ENCODE data around the gene DNASE1L3. TPM values are rescaled to one million over a fixed set of nuclear protein-coding genes. Genes with fewer than 3 reads are reported as not detected.

DNASE1L3 gene
- total and polyA plus RNA-seq, 2 donors (not counting 3 experiments of a cell fraction or from before 2014, with no cell fraction given): 0.95 to 1.3 TPM

- Histone ChIP-seq H3K27me3 (ENCODE audit: control insufficient read depth in 2 of 2, insufficient read depth in 2 of 2, low read length in 2 of 2) (no peaks in the 10 kb centered on the region), H3K9me1 (replicated peaks; ENCODE audit: control insufficient read depth, extremely low read depth, insufficient read depth, low read length) (no peaks in the 10 kb centered on the region), H3K9ac (replicated peaks; ENCODE audit: extremely low read depth, insufficient read depth, low read length) (no peak overlapping the region), H3K27ac (ENCODE audit: insufficient read depth, low read depth, low read length) (no peak overlapping the region), H2AFZ (ENCODE audit: low read depth, low read length) (no peak overlapping the region), H3K4me2 (ENCODE audit: insufficient read depth, low read length) (no peak overlapping the region), H3K4me3 (replicated peaks in 1 of 3; ENCODE audit: insufficient read depth in 1 of 3, low read depth in 1 of 3, low read length in 3 of 3) (no peak overlapping the region), H3K36me3 (ENCODE audit: control insufficient read depth in 2 of 2, extremely low read depth in 1 of 2, insufficient read depth in 2 of 2, low read length in 2 of 2) (peaks cover 64 to 71% of the 10 kb centered on the region in 2 experiments), H3K9me3 (replicated peaks; ENCODE audit: control insufficient read depth, insufficient read depth, low read length) (no peaks in the 10 kb centered on the region), H3K79me2 (ENCODE audit: control insufficient read depth, insufficient read depth, low read length) (peaks cover 4% of the 10 kb centered on the region), H3K4me1 (ENCODE audit: control insufficient read depth, extremely low read depth, insufficient read depth, low read length) (peaks cover 23% of the 10 kb centered on the region), H4K20me1 (replicated peaks; ENCODE audit: control insufficient read depth, extremely low read depth, insufficient read depth, low read length) (no peaks in the 10 kb centered on the region)
- DNase-seq (ENCODE audit: low read depth, low spot score) (no peak), FAIRE-seq (no peak)
- intact Hi-C loops (cut with micrococcal nuclease): no loop called here
- no TSS peak for BruUV-seq (replicated peaks)
- ChIA-PET CTCF (interaction anchor here (1.5 kb wide), 1 partner anchor 10 kb away, joined by 5 read pairs; no protein-coding TSS in a partner anchor), POLR2A (no interaction called here)
- TF ChIP-seq JUN (IDR thresholded peaks at IDR 0.05; ENCODE audit: borderline replicate concordance, insufficient read depth, insufficient read length, low read depth) (no peak), POLR2A (IDR thresholded peaks at IDR 0.05; ENCODE audit: low read depth, low read length) (no peak), FOS (IDR thresholded peaks at IDR 0.05; ENCODE audit: borderline replicate concordance, insufficient read depth, low read length) (no peak), MAX (IDR thresholded peaks at IDR 0.05; ENCODE audit: insufficient read depth, insufficient read length) (no peak), GATA2 (IDR thresholded peaks at IDR 0.05; ENCODE audit: insufficient read depth, insufficient read length, low read depth, low read length) (no peak), POLR2AphosphoS5 (IDR thresholded peaks at IDR 0.05; ENCODE audit: insufficient read depth, low read depth, low read length) (no peak), CTCF (IDR thresholded peaks at IDR 0.05; ENCODE audit: extremely low read depth in 1 of 2, insufficient read depth in 1 of 2, low read depth in 1 of 2, low read length in 2 of 2) (no peak), EZH2 (IDR thresholded peaks at IDR 0.05; ENCODE audit: borderline replicate concordance, low read depth, low read length, severe bottlenecking) (no peak), MYC (IDR thresholded peaks at IDR 0.05; ENCODE audit: low read depth, low read length) (no peak)
- dilution Hi-C loops (cut with MboI; ENCODE audit: extremely low pct_ligation_motif_present, low sequenced_read_pairs): loop anchor here (10.0 kb wide), 1 partner anchor 63 kb away; no protein-coding TSS in a partner anchor
These were observed 53.1 kb downstream of the DNASE1L3 start for GRCh38 chr3:58157700-58158099.

All from endothelial cell of umbilical vein (primary cell).